GM13976 (cell line): ENCODE data around the gene ANKS1A.
A peak's percentile ranks its signal among the peaks of the same experiment; 100 is the strongest.

Experiments
- DNase-seq: peaks from one replicate; pipeline ENCODE4 v3.0.0; 2012; ENCODE audit warnings: low spot score
- CTCF ChIP-seq: IDR thresholded peaks from 2 replicates; pipeline ENCODE4 v1.5.1; 2012; ENCODE audit warnings: borderline replicate concordance, mild to moderate bottlenecking; ENCODE audit not compliant: insufficient read depth; ENCODE audit errors: extremely low read depth, missing control alignments, control extremely low read depth
- in situ Hi-C: fragments of 300-500 bp; cut with MboI; formaldehyde crosslinking; loops from one replicate; pipeline ENCODE4 v1.12.0; 2022; ENCODE audit warnings: low sequenced_read_pairs, mixed read lengths, inconsistent platforms; ENCODE audit not compliant: unreplicated experiment

The ANKS1A gene

GRCh38 chr6:35054743-35055130 is 165.7 kb downstream of the ANKS1A start:
- in situ Hi-C loops: no loop called here
- TF ChIP-seq CTCF: no peak
- no peak for DNase-seq

- no peak for TF ChIP-seq CTCF
- in situ Hi-C loops: no loop called here
- peak; percentile 4 for DNase-seq
These were observed 166.8 kb downstream of the ANKS1A start for GRCh38 chr6:35055891-35056290.

- in situ Hi-C loops: no loop called here
- TF ChIP-seq CTCF: no peak
- peak; percentile 15 for DNase-seq
These were observed 167.9 kb downstream of the ANKS1A start for GRCh38 chr6:35056952-35057351.

- peak; percentile 9 for DNase-seq
- no peak for TF ChIP-seq CTCF
- in situ Hi-C loops: no loop called here
These were observed 168.6 kb downstream of the ANKS1A start for GRCh38 chr6:35057449-35058357.

- TF ChIP-seq CTCF: no peak
- DNase-seq: peak; percentile 18
- in situ Hi-C loops: no loop called here
These were observed 169.3 kb downstream of the ANKS1A start for GRCh38 chr6:35058358-35058675.

- in situ Hi-C loops: no loop called here
- no peak for TF ChIP-seq CTCF
- DNase-seq: peak; percentile 55
These were observed 169.9 kb downstream of the ANKS1A start for GRCh38 chr6:35058865-35059522.
